ENCODE results near the gene RPS6KA2. TPM values are rescaled to one million over a fixed set of nuclear protein-coding genes. Genes with fewer than 3 reads are reported as not detected.

Gene RPS6KA2
- total and polyA plus RNA-seq, 9 donors = 24.4 to 75.5 (median 48.1) TPM

DNA sequence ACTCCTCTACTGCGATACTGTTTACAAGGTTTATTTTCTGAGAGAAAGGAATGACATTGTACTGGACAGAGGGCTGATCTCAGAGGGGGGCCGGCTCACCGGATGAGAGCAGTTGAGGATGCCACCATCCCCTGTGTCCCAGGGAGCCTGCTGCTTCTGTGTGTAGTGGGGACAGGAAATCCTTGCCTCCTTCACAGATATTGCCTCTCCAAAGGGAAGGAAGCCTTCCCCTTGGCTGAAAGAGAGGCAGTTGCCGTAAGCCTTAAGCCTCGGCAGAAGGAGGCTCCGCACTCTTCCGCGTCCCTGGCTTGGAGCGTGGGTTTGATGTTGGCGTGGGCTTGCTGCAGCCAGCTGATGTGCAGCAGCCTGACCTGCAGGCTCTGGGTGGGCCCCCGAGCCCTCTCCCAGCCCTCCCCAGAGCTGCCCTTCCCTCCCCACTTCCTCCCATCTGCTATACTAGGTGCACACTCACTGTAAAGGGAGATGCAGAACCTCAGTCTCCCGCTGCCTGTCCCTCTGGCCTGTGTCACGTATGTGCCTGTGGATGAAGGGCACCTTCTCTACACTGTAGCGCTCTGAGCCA is 45.7 kb upstream of the RPS6KA2 start:
- no peak overlapping the region for H3K27ac ChIP-seq
- no peaks in the 10 kb centered on the region for H3K9me3 ChIP-seq
- TF ChIP-seq POLR2A (IDR thresholded peaks at IDR 0.05) = no peak
- TF ChIP-seq, protein P1, sequence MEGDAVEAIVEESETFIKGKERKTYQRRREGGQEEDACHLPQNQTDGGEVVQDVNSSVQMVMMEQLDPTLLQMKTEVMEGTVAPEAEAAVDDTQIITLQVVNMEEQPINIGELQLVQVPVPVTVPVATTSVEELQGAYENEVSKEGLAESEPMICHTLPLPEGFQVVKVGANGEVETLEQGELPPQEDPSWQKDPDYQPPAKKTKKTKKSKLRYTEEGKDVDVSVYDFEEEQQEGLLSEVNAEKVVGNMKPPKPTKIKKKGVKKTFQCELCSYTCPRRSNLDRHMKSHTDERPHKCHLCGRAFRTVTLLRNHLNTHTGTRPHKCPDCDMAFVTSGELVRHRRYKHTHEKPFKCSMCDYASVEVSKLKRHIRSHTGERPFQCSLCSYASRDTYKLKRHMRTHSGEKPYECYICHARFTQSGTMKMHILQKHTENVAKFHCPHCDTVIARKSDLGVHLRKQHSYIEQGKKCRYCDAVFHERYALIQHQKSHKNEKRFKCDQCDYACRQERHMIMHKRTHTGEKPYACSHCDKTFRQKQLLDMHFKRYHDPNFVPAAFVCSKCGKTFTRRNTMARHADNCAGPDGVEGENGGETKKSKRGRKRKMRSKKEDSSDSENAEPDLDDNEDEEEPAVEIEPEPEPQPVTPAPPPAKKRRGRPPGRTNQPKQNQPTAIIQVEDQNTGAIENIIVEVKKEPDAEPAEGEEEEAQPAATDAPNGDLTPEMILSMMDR (IDR thresholded peaks at IDR 0.05) = no peak
- no peak for TF ChIP-seq EP300 (IDR thresholded peaks at IDR 0.05)
- DNase-seq = no peak
- H3K4me1 ChIP-seq (ENCODE audit: insufficient read depth) = no peaks in the 10 kb centered on the region
- H3K36me3 ChIP-seq = no peaks in the 10 kb centered on the region
- H3K27me3 ChIP-seq = no peaks in the 10 kb centered on the region
- no peak overlapping the region for H3K4me3 ChIP-seq
- intact Hi-C loops (cut with DNase I) = no loop called here
- WGBS, 3 donors = 42 to 58% (median 50%) methylated on average over 14 of the region's 14 CpGs

DNA sequence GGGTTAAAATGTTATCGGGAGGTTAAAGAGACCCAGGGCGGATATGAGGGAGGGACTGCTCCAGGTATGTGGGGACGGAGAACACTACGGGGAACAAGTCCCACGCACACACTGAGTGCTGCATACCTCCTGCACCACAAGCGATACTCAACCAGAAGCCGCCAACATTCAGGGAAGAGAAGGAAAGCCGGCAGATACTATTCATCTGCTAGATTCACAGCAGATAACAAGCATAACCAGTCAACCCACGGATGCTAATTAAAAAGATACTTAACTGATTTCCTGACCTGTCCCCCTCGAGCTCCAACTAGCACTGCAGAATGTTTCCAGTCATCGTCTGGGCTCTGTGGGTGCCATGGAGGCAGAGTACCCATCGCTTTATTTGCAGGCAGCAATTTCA is 45.1 kb upstream of the RPS6KA2 start:
- intact Hi-C loops (cut with DNase I) = no loop called here
- no peaks in the 10 kb centered on the region for H3K36me3 ChIP-seq
- H3K27ac ChIP-seq = no peak overlapping the region
- H3K9me3 ChIP-seq = no peaks in the 10 kb centered on the region
- no peaks in the 10 kb centered on the region for H3K4me1 ChIP-seq (ENCODE audit: insufficient read depth)
- 54 to 58% (median 57%) methylated on average over 12 of the region's 12 CpGs for whole genome bisulfite sequencing, 3 donors
- H3K27me3 ChIP-seq = no peaks in the 10 kb centered on the region
- TF ChIP-seq POLR2A (IDR thresholded peaks at IDR 0.05) = no peak
- no peak for TF ChIP-seq EP300 (IDR thresholded peaks at IDR 0.05)
- TF ChIP-seq, protein P1 (IDR thresholded peaks at IDR 0.05) = no peak
- H3K4me3 ChIP-seq = no peak overlapping the region
- no peak for DNase-seq

DNA sequence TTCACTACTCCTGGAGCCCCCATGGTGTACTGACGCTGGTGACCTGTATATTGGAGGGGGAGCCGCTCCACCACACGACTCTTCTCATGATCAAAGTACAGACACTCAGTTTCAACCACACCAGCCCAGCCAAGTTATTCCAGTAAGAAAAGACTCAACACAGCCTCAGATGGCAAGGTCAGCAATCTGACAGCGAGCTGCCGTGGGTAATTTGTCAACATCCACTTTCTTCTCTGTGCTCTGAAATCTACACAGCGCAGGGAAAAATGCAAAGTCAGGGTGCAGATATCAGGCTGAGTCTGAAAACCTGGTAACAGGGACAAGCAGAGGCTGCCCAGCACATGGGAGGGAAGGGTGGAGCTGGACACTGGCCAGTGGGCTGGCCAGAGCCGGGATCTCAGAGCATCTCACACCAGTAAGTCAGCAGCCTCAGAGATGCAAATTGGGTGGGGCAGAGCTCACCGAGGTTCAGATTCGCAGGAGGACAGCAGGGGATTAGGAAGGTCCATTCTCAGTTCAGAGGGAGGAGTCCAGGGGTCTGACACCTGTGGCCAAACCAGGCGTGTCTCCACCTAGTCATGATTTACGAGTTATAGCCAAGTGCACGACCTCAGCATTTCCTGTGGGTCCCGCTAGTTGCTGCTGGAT is 44.5 kb upstream of the RPS6KA2 start:
- DNase-seq = peak in 3 of 5 donors; percentile 20 to 61 (median 49)
- intact Hi-C loops (cut with DNase I) = no loop called here
- no peaks in the 10 kb centered on the region for H3K36me3 ChIP-seq
- H3K27ac ChIP-seq = no peak overlapping the region
- H3K4me3 ChIP-seq = no peak overlapping the region
- H3K9me3 ChIP-seq = no peaks in the 10 kb centered on the region
- no peaks in the 10 kb centered on the region for H3K4me1 ChIP-seq (ENCODE audit: insufficient read depth)
- WGBS, 3 donors = 11 to 19% (median 16%) methylated on average over 13 of the region's 13 CpGs
- no peaks in the 10 kb centered on the region for H3K27me3 ChIP-seq
- TF ChIP-seq EP300 (IDR thresholded peaks at IDR 0.05) (no peak), POLR2A (IDR thresholded peaks at IDR 0.05) (no peak)
- TF ChIP-seq, protein P1 (IDR thresholded peaks at IDR 0.05) = no peak

- H3K4me1 ChIP-seq (ENCODE audit: insufficient read depth) = no peaks in the 10 kb centered on the region
- WGBS, 3 donors = 92 to 97% (median 94%) methylated on average over 5 of the region's 5 CpGs
- H3K36me3 ChIP-seq = no peaks in the 10 kb centered on the region
- intact Hi-C loops (cut with DNase I) = no loop called here
- DNase-seq = no peak
- no peak overlapping the region for H3K27ac ChIP-seq
- H3K27me3 ChIP-seq = no peaks in the 10 kb centered on the region
- TF ChIP-seq EP300 (IDR thresholded peaks at IDR 0.05) (no peak), POLR2A (IDR thresholded peaks at IDR 0.05) (no peak)
- TF ChIP-seq, protein P1 (IDR thresholded peaks at IDR 0.05) = no peak
- no peaks in the 10 kb centered on the region for H3K9me3 ChIP-seq
- H3K4me3 ChIP-seq = no peak overlapping the region
These were observed 43.8 kb upstream of the RPS6KA2 start for GRCh38 chr6:166670894-166671293.
